K562 (cell line): ENCODE measurements around the gene NRP1. TPM values are rescaled to one million over a fixed set of nuclear protein-coding genes. Genes with fewer than 3 reads are reported as not detected.

Experiments
- ATAC-seq: fragments of 200-7000 bp; cut with Tn5 transposase; 3 replicates; pipeline ENCODE4 v1.9.1; 2020; ENCODE audit warnings: moderate library complexity
- BruUV-seq: library from RNA; stranded (reverse); fragments of 400-500 nt; replicated peaks from 2 replicates; lab custom pipeline; 2021; lab: Mats Ljungman, UMichigan
- CTCF ChIA-PET: fragments of 300-600 bp; formaldehyde crosslinking; extraction: SDS; loops from one replicate; lab custom pipeline; 2021; ENCODE audit warnings: low intra/inter-chr PET ratio; lab: Yijun Ruan, JAX
- POLR2A ChIA-PET: fragments of 300-600, 350-650 bp; sonication (Branson Sonifier 250); formaldehyde crosslinking; extraction: SDS; loops from one replicate; lab custom pipeline; 2021; ENCODE audit warnings: antibody characterized with exemption, inconsistent platforms; lab: Yijun Ruan, JAX
- DNase-seq, 4 experiments: peaks; one replicate each; pipeline versions ENCODE4 v3.0.0 to v3.0.0-alpha.2; 2011 to 2018; ENCODE audit warnings: low spot score in 3 of 4, mixed read lengths in 3 of 4; ENCODE audit errors: extremely low read depth in 1 of 4
- FAIRE-seq: peaks from 2 replicates; lab custom pipeline; 2011; peaks lifted over from hg19 to GRCh38; lab: Jason Lieb, UNC
- H2AFZ ChIP-seq: 2 replicates; pipeline ENCODE4 v1.6.0; 2011; ENCODE audit warnings: low read depth, low read length, control low read depth, inconsistent platforms
- H3K27ac ChIP-seq: fragments of 200-600 bp; 3 replicates; pipeline ENCODE4 v1.8.0; 2011; ENCODE audit warnings: low read depth, mild to moderate bottlenecking, control low read depth, inconsistent platforms, low read length, moderate library complexity, mixed read lengths; ENCODE audit errors: extremely low read depth
- H3K27me3 ChIP-seq, 2 experiments: fragments of 300-600 bp in 1 of 2; 2 replicates in 1 of 2; 3 replicates in 1 of 2; pipeline versions ENCODE4 v1.6.0 to v1.8.0; 2011; ENCODE audit warnings: inconsistent platforms in 2 of 2, low read length in 2 of 2, mild to moderate bottlenecking in 1 of 2, mixed read lengths in 1 of 2, moderate library complexity in 1 of 2; ENCODE audit not compliant: control insufficient read depth in 2 of 2, insufficient read depth in 2 of 2
- H3K36me3 ChIP-seq: fragments of 300-600 bp; 3 replicates; pipeline ENCODE4 v1.8.0; 2011; ENCODE audit warnings: mild to moderate bottlenecking, low read length, inconsistent platforms; ENCODE audit not compliant: control insufficient read depth, insufficient read depth
- H3K4me1 ChIP-seq, 2 experiments: fragments of 200-600 bp in 1 of 2; replicated peaks in 1 of 2; 2 replicates in 1 of 2; 3 replicates in 1 of 2; pipeline versions ENCODE4 v1.5.1 to v1.8.0; 2011; ENCODE audit warnings: inconsistent platforms in 2 of 2, low read length in 2 of 2, mild to moderate bottlenecking in 1 of 2, mixed read lengths in 1 of 2, moderate library complexity in 1 of 2; ENCODE audit not compliant: control insufficient read depth in 2 of 2, insufficient read depth in 2 of 2
- H3K4me2 ChIP-seq: 2 replicates; pipeline ENCODE4 v1.6.1; 2011; ENCODE audit warnings: low read length, control low read depth, inconsistent platforms, mixed read lengths; ENCODE audit not compliant: insufficient read depth
- H3K4me3 ChIP-seq: fragments of 200-600 bp; sonication (generic), shearing (Covaris generic); 2 replicates; pipeline ENCODE4 v1.5.1; 2016; ENCODE audit warnings: control low read depth, inconsistent platforms
- H3K79me2 ChIP-seq: fragments of 200-600 bp; 3 replicates; pipeline ENCODE4 v1.8.0; 2011; ENCODE audit warnings: low read length, inconsistent platforms; ENCODE audit not compliant: control insufficient read depth, insufficient read depth
- H3K9ac ChIP-seq, 2 experiments: 2 replicates each; pipeline versions ENCODE4 v1.6.0 to v1.6.1; 2011; ENCODE audit warnings: low read depth in 2 of 2, low read length in 2 of 2, control low read depth in 1 of 2, inconsistent platforms in 1 of 2, mild to moderate bottlenecking in 1 of 2, mixed read lengths in 1 of 2; ENCODE audit not compliant: insufficient read depth in 1 of 2
- H3K9me1 ChIP-seq: one replicate; pipeline ENCODE4 v1.6.0; 2011; ENCODE audit warnings: inconsistent platforms, mild to moderate bottlenecking, low read length, moderate library complexity; ENCODE audit not compliant: control insufficient read depth, insufficient read depth
- H3K9me3 ChIP-seq: replicated peaks from 2 replicates; pipeline ENCODE4 v1.5.1; 2011; ENCODE audit warnings: low read depth, low read length, inconsistent platforms; ENCODE audit not compliant: control insufficient read depth, insufficient read depth
- H4K20me1 ChIP-seq: replicated peaks from 2 replicates; pipeline ENCODE4 v1.6.1; 2011; ENCODE audit warnings: low read length, inconsistent platforms, mixed read lengths; ENCODE audit not compliant: control insufficient read depth, insufficient read depth
- E2F5 ChIP-seq: sonication (generic); formaldehyde crosslinking; IDR thresholded peaks from 2 replicates; pipeline ENCODE4 v1.8.0; 2022; ENCODE audit warnings: mild to moderate bottlenecking, missing genetic modification reagents
- GTF2F1 ChIP-seq: IDR thresholded peaks from 2 replicates; pipeline ENCODE4 v1.6.1; 2011; ENCODE audit warnings: low read depth, low read length, improper control_type of control experiment
- WHSC1 ChIP-seq: IDR thresholded peaks from one replicate; pipeline ENCODE4 v1.6.1; 2012; ENCODE audit warnings: low read length, control low read depth, inconsistent platforms
- ZNF639 ChIP-seq, 2 experiments: fragments of 200-800 bp in 1 of 2; sonication (Bioruptor generic) in 1 of 2; sonication (generic) in 1 of 2; formaldehyde crosslinking in 1 of 2; IDR thresholded peaks in 1 of 2; conservative IDR thresholded peaks in 1 of 2; 2 replicates each; pipeline versions ENCODE4 v1.5.0 to v1.6.1; 2016 to 2020; ENCODE audit warnings: missing compliant biosample characterization in 1 of 2, missing genetic modification characterization in 1 of 2, missing genetic modification reagents in 1 of 2
- WGBS: fragments of 100-300 bp; shearing (Covaris generic); methylation state at CpG from one replicate; pipeline ENCODE4 v1.1.6; 2016; ENCODE audit warnings: low coverage, mixed read lengths; ENCODE audit not compliant: insufficient coverage; ENCODE audit errors: missing lambda C conversion rate; 5-methylcytosine and 5-hydroxymethylcytosine counted together
- in situ Hi-C: fragments of 300-500 bp; cut with MboI; formaldehyde crosslinking; loops from 4 replicates; pipeline ENCODE4 v1.15.0; 2018; ENCODE audit warnings: inconsistent platforms, mixed read lengths
- intact Hi-C: fragments of 100-400 bp; cut with micrococcal nuclease; formaldehyde crosslinking; loops from 2 replicates; pipeline ENCODE4 v1.14.2; 2022
- polyA plus RNA-seq, 8 experiments: library from polyadenylated mRNA; depleted of rRNA in 4 of 8; stranded (reverse) in 5 of 8; unstranded in 3 of 8; fragments of >200 nt; fragmentation: Nextera tagmentation in 2 of 8; fragmentation: Illumina TruSeq in 1 of 8; extraction: Ambion mirVana in 2 of 8; extraction: Trizol in 1 of 8; gene quantifications; 2 replicates each; pipeline versions ENCODE4 v1.2.1 to v1.2.3, GENCODE V29; 2011 to 2014; ENCODE audit warnings: inconsistent platforms in 1 of 8, missing spikeins in 1 of 8
- total RNA-seq, 7 experiments: library from RNA; depleted of rRNA in 6 of 7; stranded (reverse); fragments of >200 nt in 6 of 7; fragmentation: Illumina TruSeq in 2 of 7; extraction: Trizol in 2 of 7; gene quantifications; 2 replicates each; pipeline versions ENCODE4 v1.2.1 to v1.2.3, GENCODE V29; 2011 to 2021; ENCODE audit warnings: low replicate concordance in 1 of 7

NRP1 gene
- total and polyA plus RNA-seq, 9 of the 15 experiments (the other 6 are each of a cell fraction or from before 2014, with no cell fraction given) = 0.01 to 0.38 (median 0.04) TPM; not detected in 5

- no peak overlapping the region for H3K4me3 ChIP-seq
- H3K27me3 ChIP-seq = peaks cover 0 to 22% of the 10 kb centered on the region in 2 experiments; a peak in 2 of 5 replicates
- intact Hi-C loops = no loop called here
- no peak overlapping the region for H3K4me2 ChIP-seq
- H4K20me1 ChIP-seq = peaks cover 3% of the 10 kb centered on the region; the same call in 1 of the 2 replicates
- FAIRE-seq (no peak), DNase-seq (no peak), ATAC-seq (no peak)
- TF ChIP-seq GTF2F1 (no peak), ZNF639 (CRISPR knock-in tag; conservative IDR thresholded peaks at IDR 0.05 in 1 of 2, IDR thresholded peaks at IDR 0.05 in 1 of 2) (no peak), E2F5 (CRISPR knock-in tag) (no peak), WHSC1 (no peak)
- H3K4me1 ChIP-seq = no peaks in the 10 kb centered on the region
- no peak overlapping the region for H3K9ac ChIP-seq
- no peaks in the 10 kb centered on the region for H3K36me3 ChIP-seq
- in situ Hi-C loops = no loop called here
- no peaks in the 10 kb centered on the region for H3K79me2 ChIP-seq
- ChIA-PET POLR2A (no interaction called here), CTCF (no interaction called here)
- no peak overlapping the region for H2AFZ ChIP-seq
- no peak overlapping the region for H3K27ac ChIP-seq
- 4% methylated on average over 8 of the region's 8 CpGs for WGBS
- H3K9me3 ChIP-seq = no peaks in the 10 kb centered on the region
- H3K9me1 ChIP-seq = no peaks in the 10 kb centered on the region
- no TSS peak for BruUV-seq
Observed at GRCh38 chr10:33145451-33146188, 188.8 kb downstream of the NRP1 start.
